BE2C (cell line): Measurements from ENCODE around the gene CIB4.

Source experiments
- DNase-seq: peaks from one replicate; pipeline ENCODE4 v3.0.0-alpha.2; 2020
- H3K27me3 ChIP-seq: fragments of 250-450 bp; sonication (Bioruptor Pico); 2 replicates; pipeline ENCODE4 v1.5.1; 2020; ENCODE audit warnings: mild to moderate bottlenecking
- H3K36me3 ChIP-seq: fragments of 250-450 bp; sonication (Bioruptor Pico); 2 replicates; pipeline ENCODE4 v1.5.1; 2020; ENCODE audit warnings: mild to moderate bottlenecking
- H3K4me1 ChIP-seq: fragments of 250-450 bp; sonication (Bioruptor Pico); 2 replicates; pipeline ENCODE4 v1.5.1; 2020
- H3K4me3 ChIP-seq: 2 replicates; pipeline ENCODE4 v1.5.1; 2011; ENCODE audit warnings: low read depth, low read length
- H3K9me3 ChIP-seq: fragments of 250-450 bp; sonication (Bioruptor Pico); 2 replicates; pipeline ENCODE4 v1.5.1; 2020
- TF ChIP-seq, protein P1 (sequence below): IDR thresholded peaks from 2 replicates; pipeline ENCODE4 v1.5.1; 2012; ENCODE audit warnings: mild to moderate bottlenecking, low read depth, low read length

Gene CIB4

DNA sequence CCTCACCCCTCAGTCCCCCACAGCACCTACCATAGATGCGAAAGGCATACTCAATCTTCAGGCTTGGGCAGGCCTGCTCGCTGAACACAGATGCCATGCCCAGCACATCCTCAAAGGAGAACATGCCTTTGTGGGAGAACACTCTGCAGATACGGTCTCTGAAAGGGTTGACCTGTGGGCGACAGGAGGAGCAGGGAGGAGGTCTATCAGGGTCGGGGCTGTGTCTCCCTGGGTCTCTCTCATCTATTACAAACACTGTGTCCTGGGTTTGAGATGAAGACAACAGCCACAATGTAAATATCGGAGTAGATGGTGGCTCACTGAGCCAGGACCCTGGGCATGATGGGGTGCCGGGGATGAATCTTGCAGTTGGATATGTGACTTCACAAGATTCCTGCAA lies 46.0 kb downstream of the CIB4 start:
- no peak for DNase-seq
- TF ChIP-seq, protein P1, sequence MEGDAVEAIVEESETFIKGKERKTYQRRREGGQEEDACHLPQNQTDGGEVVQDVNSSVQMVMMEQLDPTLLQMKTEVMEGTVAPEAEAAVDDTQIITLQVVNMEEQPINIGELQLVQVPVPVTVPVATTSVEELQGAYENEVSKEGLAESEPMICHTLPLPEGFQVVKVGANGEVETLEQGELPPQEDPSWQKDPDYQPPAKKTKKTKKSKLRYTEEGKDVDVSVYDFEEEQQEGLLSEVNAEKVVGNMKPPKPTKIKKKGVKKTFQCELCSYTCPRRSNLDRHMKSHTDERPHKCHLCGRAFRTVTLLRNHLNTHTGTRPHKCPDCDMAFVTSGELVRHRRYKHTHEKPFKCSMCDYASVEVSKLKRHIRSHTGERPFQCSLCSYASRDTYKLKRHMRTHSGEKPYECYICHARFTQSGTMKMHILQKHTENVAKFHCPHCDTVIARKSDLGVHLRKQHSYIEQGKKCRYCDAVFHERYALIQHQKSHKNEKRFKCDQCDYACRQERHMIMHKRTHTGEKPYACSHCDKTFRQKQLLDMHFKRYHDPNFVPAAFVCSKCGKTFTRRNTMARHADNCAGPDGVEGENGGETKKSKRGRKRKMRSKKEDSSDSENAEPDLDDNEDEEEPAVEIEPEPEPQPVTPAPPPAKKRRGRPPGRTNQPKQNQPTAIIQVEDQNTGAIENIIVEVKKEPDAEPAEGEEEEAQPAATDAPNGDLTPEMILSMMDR, result no peak
- Histone ChIP-seq H3K4me3 (no peak overlapping the region), H3K9me3 (no peaks in the 10 kb centered on the region), H3K36me3 (no peaks in the 10 kb centered on the region), H3K27me3 (no peaks in the 10 kb centered on the region), H3K4me1 (peaks cover 9% of the 10 kb centered on the region)

DNA sequence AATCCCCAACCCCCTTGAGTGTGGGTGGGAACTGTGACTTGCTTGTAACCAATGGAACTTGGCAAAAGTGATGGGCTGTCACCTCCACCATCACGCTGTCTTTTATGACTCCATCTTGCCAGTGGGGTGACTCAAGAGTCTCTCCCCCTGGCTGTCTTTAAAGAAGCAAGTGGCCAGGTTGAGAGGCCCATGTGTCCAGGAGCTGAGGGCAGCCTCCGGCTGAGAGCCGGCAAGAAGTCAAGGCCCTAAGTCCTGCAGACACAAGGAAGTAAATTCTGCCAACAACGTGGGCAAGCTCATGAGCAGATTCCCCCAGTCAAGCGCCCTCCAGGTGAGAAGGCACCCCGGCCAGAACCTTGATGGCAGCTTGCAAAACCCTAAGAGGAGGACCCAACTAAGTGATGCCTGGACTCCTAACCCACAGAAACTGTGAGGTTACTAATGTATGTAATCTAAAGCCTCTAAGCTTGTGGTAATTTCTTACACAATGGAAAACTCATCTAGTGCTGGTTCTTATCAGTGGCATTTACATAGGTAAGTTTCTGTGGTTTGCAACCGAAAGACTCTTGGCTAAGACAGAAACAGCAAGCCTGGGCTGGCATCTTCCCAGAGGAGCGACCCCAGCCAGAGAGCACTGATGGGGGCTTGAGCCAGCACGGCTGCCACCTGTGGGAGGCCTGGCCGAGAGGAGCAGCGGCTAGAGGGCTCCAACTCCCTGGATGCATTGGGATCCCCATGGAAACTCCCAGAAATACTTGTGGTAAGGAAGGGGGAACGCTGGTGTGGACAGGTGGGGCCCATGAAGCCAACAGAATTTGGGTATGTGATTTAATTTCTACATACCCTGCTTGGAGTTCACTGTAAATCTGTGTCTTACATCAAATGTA lies 49.3 kb downstream of the CIB4 start:
- no peaks in the 10 kb centered on the region for H3K36me3 ChIP-seq
- H3K27me3 ChIP-seq, result no peaks in the 10 kb centered on the region
- no peak overlapping the region for H3K4me3 ChIP-seq
- DNase-seq, result peak; percentile 3
- TF ChIP-seq, protein P1, result no peak
- peaks cover 9% of the 10 kb centered on the region for H3K4me1 ChIP-seq
- H3K9me3 ChIP-seq, result no peaks in the 10 kb centered on the region

DNA sequence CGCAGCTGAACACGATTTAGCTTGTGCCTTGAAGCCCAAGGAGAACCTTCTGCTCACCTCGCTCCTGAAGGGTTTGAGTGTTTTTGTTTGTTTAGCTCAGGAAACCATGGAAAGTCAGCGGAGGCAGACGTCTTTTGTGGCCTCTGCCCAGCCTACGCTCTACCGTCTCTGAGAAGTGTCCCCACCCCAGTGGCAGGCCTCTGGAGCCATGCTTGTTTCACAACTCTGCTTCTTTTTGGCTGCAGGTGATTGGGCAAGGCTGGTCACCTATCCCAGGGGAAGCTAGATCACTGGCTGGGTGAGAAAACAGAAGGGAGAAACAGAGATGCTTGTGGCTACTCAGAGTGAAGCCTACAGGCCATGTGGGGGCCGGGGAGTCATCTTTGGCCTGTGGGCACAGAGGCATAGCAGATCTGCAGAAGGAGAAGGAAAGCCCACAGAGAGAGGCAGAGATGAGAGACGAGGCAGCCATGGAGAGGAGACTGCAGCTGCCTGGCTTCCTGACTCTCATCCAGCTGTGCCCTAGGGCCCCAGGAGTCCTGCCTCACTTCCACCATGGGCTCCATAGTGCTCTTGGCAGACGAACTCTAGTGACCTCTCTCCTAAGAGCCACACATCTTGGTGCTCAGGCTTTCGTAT lies 50.1 kb downstream of the CIB4 start:
- Histone ChIP-seq H3K36me3 (no peaks in the 10 kb centered on the region), H3K27me3 (no peaks in the 10 kb centered on the region)

DNA sequence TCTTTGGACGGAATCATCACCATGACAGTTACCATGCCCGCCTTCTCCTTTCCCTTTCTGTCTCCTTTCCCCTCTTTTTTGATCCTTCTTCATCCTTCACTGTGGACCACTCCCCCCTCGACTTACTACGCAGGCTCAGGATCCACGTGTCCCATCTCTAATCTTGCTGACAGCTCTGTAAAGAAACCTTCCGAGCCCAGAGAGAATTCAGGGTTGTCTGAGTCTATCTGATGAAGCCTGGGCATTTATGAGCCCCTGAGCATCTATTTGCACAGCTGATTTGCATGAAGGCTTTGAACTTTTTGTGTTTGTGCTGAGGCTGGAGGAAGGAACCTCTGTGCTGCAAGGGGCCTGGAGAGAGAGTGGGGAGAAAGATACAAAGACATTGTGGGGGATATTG lies 50.7 kb downstream of the CIB4 start:
- H3K9me3 ChIP-seq, result no peaks in the 10 kb centered on the region
- no peaks in the 10 kb centered on the region for H3K27me3 ChIP-seq
- no peaks in the 10 kb centered on the region for H3K36me3 ChIP-seq
- H3K4me3 ChIP-seq, result no peak overlapping the region
- TF ChIP-seq, protein P1, result no peak
- peaks cover 4% of the 10 kb centered on the region for H3K4me1 ChIP-seq
- no peak for DNase-seq

More for the DNA sequence above, 50.1 kb downstream of the CIB4 start:
- peak; percentile 3 for DNase-seq
- Histone ChIP-seq H3K4me3 (no peak overlapping the region), H3K4me1 (peaks cover 8% of the 10 kb centered on the region), H3K9me3 (no peaks in the 10 kb centered on the region)
- TF ChIP-seq, protein P1, result no peak

DNA sequence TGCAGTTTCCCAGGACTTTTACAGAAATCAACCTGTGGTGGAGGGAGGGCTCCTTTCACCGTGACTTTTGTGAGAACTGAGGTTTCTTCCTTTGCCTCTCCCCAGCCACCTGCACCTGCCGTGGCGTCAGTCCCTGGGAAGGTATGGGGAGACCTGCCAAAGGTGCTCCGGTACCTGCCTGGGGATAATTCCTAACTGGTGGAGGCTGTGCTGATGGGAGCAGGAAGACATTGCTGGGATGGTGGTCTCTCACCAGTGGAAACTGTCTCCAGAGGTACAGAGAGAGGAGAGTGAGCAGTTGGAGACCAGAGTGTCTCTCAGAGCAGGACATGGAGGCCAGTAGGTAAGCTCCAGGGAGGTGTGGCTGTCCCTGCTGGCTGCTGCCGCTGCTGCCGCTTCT lies 52.6 kb downstream of the CIB4 start:
- H3K27me3 ChIP-seq, result no peaks in the 10 kb centered on the region
- H3K9me3 ChIP-seq, result no peaks in the 10 kb centered on the region
- TF ChIP-seq, protein P1, result no peak
- no peak overlapping the region for H3K4me3 ChIP-seq
- H3K4me1 ChIP-seq, result no peaks in the 10 kb centered on the region
- no peak for DNase-seq
- no peaks in the 10 kb centered on the region for H3K36me3 ChIP-seq

DNA sequence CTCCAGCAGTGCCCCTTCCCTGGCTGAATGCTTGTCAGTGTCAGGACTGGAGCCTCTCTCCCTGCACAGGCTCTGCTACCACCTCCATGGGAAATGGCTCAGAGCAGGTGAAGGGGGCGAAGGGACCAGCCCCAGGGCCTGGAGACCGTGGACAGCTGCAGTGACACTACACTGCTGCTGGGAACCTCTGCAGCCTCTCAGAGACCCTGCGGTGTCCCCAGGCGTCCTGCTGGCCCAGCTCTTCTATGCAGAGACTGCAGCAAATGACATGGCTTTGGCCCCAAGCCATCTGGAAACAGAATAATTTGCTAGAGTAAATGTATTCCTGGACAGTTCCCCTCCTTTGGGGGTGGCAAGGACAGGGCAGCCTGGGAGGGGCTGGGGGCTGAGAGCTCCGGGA lies 53.2 kb downstream of the CIB4 start:
- TF ChIP-seq, protein P1, result no peak
- H3K9me3 ChIP-seq, result no peaks in the 10 kb centered on the region
- no peaks in the 10 kb centered on the region for H3K4me1 ChIP-seq
- no peak overlapping the region for H3K4me3 ChIP-seq
- no peaks in the 10 kb centered on the region for H3K27me3 ChIP-seq
- no peak for DNase-seq
- H3K36me3 ChIP-seq, result no peaks in the 10 kb centered on the region
